DOHH2 (cell line): ENCODE data around the gene BLNK.

Experiments used
- CTCF ChIP-seq: fragments of 200-600 bp; sonication (generic); IDR thresholded peaks from one replicate; pipeline ENCODE4 v1.5.1; 2014; ENCODE audit warnings: antibody characterized with exemption, mild to moderate bottlenecking, low read depth, low read length; ENCODE audit not compliant: poor library complexity, severe bottlenecking
- EZH2phosphoT487 ChIP-seq: fragments of 200-600 bp; sonication (generic); IDR thresholded peaks from 2 replicates; pipeline ENCODE4 v1.6.1; 2017; ENCODE audit warnings: borderline replicate concordance, mild to moderate bottlenecking, antibody characterized with exemption, low read length, moderate library complexity, mixed read lengths

- no peak for TF ChIP-seq EZH2phosphoT487
- TF ChIP-seq CTCF: no peak
These were observed 42.0 kb upstream of the BLNK start for GRCh38 chr10:96313344-96313743.
